ENCODE results near the gene PCNT.

DNA sequence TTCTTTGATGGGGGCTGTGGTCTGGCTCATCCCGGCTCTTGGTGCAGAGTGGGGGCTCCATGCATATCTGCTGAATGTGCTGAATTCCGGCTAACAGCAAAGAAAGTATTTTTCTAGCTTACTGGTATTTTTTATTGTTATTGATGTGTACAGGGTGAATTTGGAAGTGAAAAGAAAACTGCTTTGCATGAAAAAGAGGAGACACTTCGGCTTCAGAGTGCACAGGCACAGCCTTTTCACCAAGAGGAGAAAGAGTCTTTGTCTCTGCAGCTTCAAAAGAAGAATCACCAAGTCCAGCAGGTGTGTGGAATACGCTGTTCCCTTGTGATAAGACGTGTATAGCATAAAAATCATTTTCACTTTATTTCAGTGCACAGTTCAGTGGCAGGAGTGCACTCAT lies 57.6 kb downstream of the PCNT start:
- TF ChIP-seq CTCF (IDR thresholded peaks at IDR 0.05) (no peak), POLR2A (IDR thresholded peaks at IDR 0.05) (no peak), EP300 (IDR thresholded peaks at IDR 0.05) (no peak)

Measured in tibial nerve (tissue), 4 donors.